ENCODE data around the gene RWDD3.

RWDD3 gene

GRCh38 chr1:95262913-95263312 is 28.9 kb downstream of the RWDD3 start:
- no peak for TF ChIP-seq EZH2phosphoT487 (IDR thresholded peaks at IDR 0.05; ENCODE audit: low read depth)
- H3K36me3 ChIP-seq (replicated peaks; ENCODE audit: low read depth, low read length): no peaks in the 10 kb centered on the region
- no peaks in the 10 kb centered on the region for H3K79me2 ChIP-seq (ENCODE audit: low read length)
- no peaks in the 10 kb centered on the region for H4K20me1 ChIP-seq (ENCODE audit: insufficient read depth, low read length)
- no peaks in the 10 kb centered on the region for H3K9me3 ChIP-seq (ENCODE audit: insufficient read depth, low read length)
- no peak overlapping the region for H3K9ac ChIP-seq (ENCODE audit: low read length)
- no peak overlapping the region for H3K4me3 ChIP-seq (ENCODE audit: low read length)
- no peak overlapping the region for H3K4me2 ChIP-seq (ENCODE audit: low read length)
- H2AFZ ChIP-seq (ENCODE audit: low read depth, low read length): no peak overlapping the region
- no peak overlapping the region for H3K27ac ChIP-seq (ENCODE audit: low read length)
- no peaks in the 10 kb centered on the region for H3K27me3 ChIP-seq (ENCODE audit: low read depth, low read length)
- H3K4me1 ChIP-seq (ENCODE audit: low read length): no peaks in the 10 kb centered on the region

DNA sequence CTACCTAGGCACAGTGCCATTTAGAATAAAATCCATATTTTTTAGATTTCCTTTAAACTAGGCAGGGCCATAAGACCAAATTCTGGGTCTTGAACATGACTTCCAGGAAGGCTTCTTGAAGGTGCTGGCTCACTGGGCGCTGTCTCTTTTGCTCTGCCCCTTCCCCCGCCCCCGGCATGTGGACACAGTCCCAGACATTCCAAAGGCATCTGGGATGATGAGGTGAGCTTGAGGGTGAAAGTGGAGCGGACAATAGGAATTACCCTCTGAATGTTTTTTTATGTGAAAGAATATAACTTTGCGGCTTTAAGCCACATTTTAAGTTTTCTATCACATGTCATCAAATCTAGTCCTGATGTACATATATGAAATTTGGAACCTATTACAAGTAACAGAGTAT is 29.4 kb downstream of the RWDD3 start:
- Histone ChIP-seq H4K20me1 (ENCODE audit: insufficient read depth, low read length) (no peaks in the 10 kb centered on the region), H3K79me2 (ENCODE audit: low read length) (no peaks in the 10 kb centered on the region), H3K36me3 (replicated peaks; ENCODE audit: low read depth, low read length) (no peaks in the 10 kb centered on the region), H3K27ac (ENCODE audit: low read length) (no peak overlapping the region), H3K4me3 (ENCODE audit: low read length) (no peak overlapping the region), H3K4me2 (ENCODE audit: low read length) (no peak overlapping the region), H3K9me3 (ENCODE audit: insufficient read depth, low read length) (no peaks in the 10 kb centered on the region), H3K27me3 (ENCODE audit: low read depth, low read length) (no peaks in the 10 kb centered on the region), H3K4me1 (ENCODE audit: low read length) (no peaks in the 10 kb centered on the region), H3K9ac (ENCODE audit: low read length) (no peak overlapping the region), H2AFZ (ENCODE audit: low read depth, low read length) (no peak overlapping the region)
- no peak for TF ChIP-seq EZH2phosphoT487 (IDR thresholded peaks at IDR 0.05; ENCODE audit: low read depth)
- TF ChIP-seq, protein P1, sequence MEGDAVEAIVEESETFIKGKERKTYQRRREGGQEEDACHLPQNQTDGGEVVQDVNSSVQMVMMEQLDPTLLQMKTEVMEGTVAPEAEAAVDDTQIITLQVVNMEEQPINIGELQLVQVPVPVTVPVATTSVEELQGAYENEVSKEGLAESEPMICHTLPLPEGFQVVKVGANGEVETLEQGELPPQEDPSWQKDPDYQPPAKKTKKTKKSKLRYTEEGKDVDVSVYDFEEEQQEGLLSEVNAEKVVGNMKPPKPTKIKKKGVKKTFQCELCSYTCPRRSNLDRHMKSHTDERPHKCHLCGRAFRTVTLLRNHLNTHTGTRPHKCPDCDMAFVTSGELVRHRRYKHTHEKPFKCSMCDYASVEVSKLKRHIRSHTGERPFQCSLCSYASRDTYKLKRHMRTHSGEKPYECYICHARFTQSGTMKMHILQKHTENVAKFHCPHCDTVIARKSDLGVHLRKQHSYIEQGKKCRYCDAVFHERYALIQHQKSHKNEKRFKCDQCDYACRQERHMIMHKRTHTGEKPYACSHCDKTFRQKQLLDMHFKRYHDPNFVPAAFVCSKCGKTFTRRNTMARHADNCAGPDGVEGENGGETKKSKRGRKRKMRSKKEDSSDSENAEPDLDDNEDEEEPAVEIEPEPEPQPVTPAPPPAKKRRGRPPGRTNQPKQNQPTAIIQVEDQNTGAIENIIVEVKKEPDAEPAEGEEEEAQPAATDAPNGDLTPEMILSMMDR (IDR thresholded peaks at IDR 0.05; ENCODE audit: low read depth, low read length): no peak

GRCh38 chr1:95265106-95265505 is 31.1 kb downstream of the RWDD3 start:
- no peak for TF ChIP-seq EZH2phosphoT487 (IDR thresholded peaks at IDR 0.05; ENCODE audit: low read depth)
- TF ChIP-seq, protein P1 (IDR thresholded peaks at IDR 0.05; ENCODE audit: low read depth, low read length): no peak
- H3K9me3 ChIP-seq (ENCODE audit: insufficient read depth, low read length): no peaks in the 10 kb centered on the region
- H2AFZ ChIP-seq (ENCODE audit: low read depth, low read length): no peak overlapping the region
- H3K4me3 ChIP-seq (ENCODE audit: low read length): no peak overlapping the region
- no peaks in the 10 kb centered on the region for H3K36me3 ChIP-seq (replicated peaks; ENCODE audit: low read depth, low read length)
- H3K27ac ChIP-seq (ENCODE audit: low read length): no peak overlapping the region
- H3K79me2 ChIP-seq (ENCODE audit: low read length): no peaks in the 10 kb centered on the region
- no peak overlapping the region for H3K4me2 ChIP-seq (ENCODE audit: low read length)
- H3K27me3 ChIP-seq (ENCODE audit: low read depth, low read length): no peaks in the 10 kb centered on the region
- no peaks in the 10 kb centered on the region for H3K4me1 ChIP-seq (ENCODE audit: low read length)
- no peak overlapping the region for H3K9ac ChIP-seq (ENCODE audit: low read length)
- no peaks in the 10 kb centered on the region for H4K20me1 ChIP-seq (ENCODE audit: insufficient read depth, low read length)

- Histone ChIP-seq H3K9me3 (ENCODE audit: insufficient read depth, low read length) (no peaks in the 10 kb centered on the region), H3K9ac (ENCODE audit: low read length) (no peak overlapping the region), H3K79me2 (ENCODE audit: low read length) (no peaks in the 10 kb centered on the region), H2AFZ (ENCODE audit: low read depth, low read length) (no peak overlapping the region), H3K36me3 (replicated peaks; ENCODE audit: low read depth, low read length) (no peaks in the 10 kb centered on the region), H4K20me1 (ENCODE audit: insufficient read depth, low read length) (no peaks in the 10 kb centered on the region), H3K27me3 (ENCODE audit: low read depth, low read length) (no peaks in the 10 kb centered on the region), H3K4me1 (ENCODE audit: low read length) (no peaks in the 10 kb centered on the region), H3K4me2 (ENCODE audit: low read length) (no peak overlapping the region), H3K4me3 (ENCODE audit: low read length) (no peak overlapping the region), H3K27ac (ENCODE audit: low read length) (no peak overlapping the region)
- no peak for TF ChIP-seq EZH2phosphoT487 (IDR thresholded peaks at IDR 0.05; ENCODE audit: low read depth)
- TF ChIP-seq, protein P1 (IDR thresholded peaks at IDR 0.05; ENCODE audit: low read depth, low read length): no peak
These were observed 42.4 kb downstream of the RWDD3 start for GRCh38 chr1:95276429-95276828.

Measured in OCI-LY3 (cell line).